RWPE1 (cell line): Measurements from ENCODE around the gene PRKN.

Experiments
- CTCF ChIA-PET: fragments of 350-600 bp; sonication (Branson Sonifier 250); formaldehyde crosslinking; extraction: SDS; loops from one replicate; lab custom pipeline; 2021; lab: Yijun Ruan, JAX
- POLR2A ChIA-PET: fragments of 400-600 bp; formaldehyde crosslinking; extraction: SDS; loops from one replicate; lab custom pipeline; 2020; ENCODE audit warnings: antibody characterized with exemption; ENCODE audit not compliant: low non-redundant PET; lab: Yijun Ruan, JAX
- DNase-seq: peaks from one replicate; pipeline ENCODE4 v3.0.0; 2012; ENCODE audit warnings: low spot score
- H3K27ac ChIP-seq: fragments of 450-650 bp; 2 replicates; pipeline ENCODE4 v1.5.1; 2017
- TF ChIP-seq, protein P1 (sequence below): fragments of 450-650 bp; conservative IDR thresholded peaks from 2 replicates; pipeline ENCODE4 v1.5.1; 2017; ENCODE audit warnings: low read depth, mild to moderate bottlenecking

PRKN gene

GRCh38 chr6:162203287-162203686 is 524.3 kb downstream of the PRKN start:
- no peak overlapping the region for H3K27ac ChIP-seq
- CTCF ChIA-PET: no interaction called here
- no peak for DNase-seq
- POLR2A ChIA-PET: no interaction called here
- TF ChIP-seq, protein P1, sequence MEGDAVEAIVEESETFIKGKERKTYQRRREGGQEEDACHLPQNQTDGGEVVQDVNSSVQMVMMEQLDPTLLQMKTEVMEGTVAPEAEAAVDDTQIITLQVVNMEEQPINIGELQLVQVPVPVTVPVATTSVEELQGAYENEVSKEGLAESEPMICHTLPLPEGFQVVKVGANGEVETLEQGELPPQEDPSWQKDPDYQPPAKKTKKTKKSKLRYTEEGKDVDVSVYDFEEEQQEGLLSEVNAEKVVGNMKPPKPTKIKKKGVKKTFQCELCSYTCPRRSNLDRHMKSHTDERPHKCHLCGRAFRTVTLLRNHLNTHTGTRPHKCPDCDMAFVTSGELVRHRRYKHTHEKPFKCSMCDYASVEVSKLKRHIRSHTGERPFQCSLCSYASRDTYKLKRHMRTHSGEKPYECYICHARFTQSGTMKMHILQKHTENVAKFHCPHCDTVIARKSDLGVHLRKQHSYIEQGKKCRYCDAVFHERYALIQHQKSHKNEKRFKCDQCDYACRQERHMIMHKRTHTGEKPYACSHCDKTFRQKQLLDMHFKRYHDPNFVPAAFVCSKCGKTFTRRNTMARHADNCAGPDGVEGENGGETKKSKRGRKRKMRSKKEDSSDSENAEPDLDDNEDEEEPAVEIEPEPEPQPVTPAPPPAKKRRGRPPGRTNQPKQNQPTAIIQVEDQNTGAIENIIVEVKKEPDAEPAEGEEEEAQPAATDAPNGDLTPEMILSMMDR: no peak

GRCh38 chr6:162200945-162201690 is 526.4 kb downstream of the PRKN start:
- no peak overlapping the region for H3K27ac ChIP-seq
- ChIA-PET POLR2A (no interaction called here), CTCF (no interaction called here)
- TF ChIP-seq, protein P1: no peak
- DNase-seq: no peak

GRCh38 chr6:162200041-162200440 is 527.5 kb downstream of the PRKN start:
- CTCF ChIA-PET: interaction anchor here (0.6 kb wide), 1 partner anchor 520 kb away, joined by 4 read pairs; no protein-coding TSS in a partner anchor
- POLR2A ChIA-PET: no interaction called here
- no peak overlapping the region for H3K27ac ChIP-seq
- TF ChIP-seq, protein P1: no peak
- DNase-seq: no peak

DNA sequence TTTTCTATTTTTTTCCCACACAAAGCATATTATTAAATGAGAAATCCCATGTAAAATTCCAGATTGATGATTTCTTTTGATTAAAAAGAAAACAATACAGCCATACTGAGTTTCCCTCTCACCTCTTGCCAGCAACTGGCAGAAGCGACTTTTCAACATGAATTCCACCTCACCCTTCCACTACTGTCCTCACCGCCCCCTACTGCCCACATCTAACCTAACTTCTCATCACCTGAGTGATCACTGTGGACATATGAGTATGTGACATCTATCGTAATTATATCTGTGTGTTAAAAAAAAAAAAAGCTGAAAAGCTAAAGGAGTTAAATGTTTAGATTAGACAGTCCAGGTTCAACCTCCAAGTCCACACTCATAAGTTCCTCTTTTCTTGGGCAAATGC is 528.6 kb downstream of the PRKN start:
- DNase-seq: no peak
- TF ChIP-seq, protein P1: no peak
- CTCF ChIA-PET: no interaction called here
- POLR2A ChIA-PET: no interaction called here
- H3K27ac ChIP-seq: no peak overlapping the region

DNA sequence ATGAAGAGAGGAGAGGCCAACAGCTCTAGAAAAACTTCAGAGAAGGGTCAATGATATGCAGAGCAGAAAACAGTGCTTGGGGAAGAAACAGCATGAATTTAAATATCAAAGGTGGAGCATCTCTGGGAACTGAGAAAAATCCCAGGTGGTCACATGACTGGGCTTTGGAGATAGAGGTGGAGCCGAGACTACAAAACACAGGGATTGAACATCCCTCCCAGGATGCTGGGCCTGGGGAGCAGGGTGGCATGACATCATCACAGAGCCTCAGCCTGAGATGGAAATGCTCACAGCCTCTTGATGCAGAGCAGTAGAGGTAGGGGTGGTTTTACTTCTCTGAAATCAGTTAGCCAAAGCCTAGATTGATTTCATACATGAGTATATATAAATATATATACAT is 529.5 kb downstream of the PRKN start:
- no peak for DNase-seq
- H3K27ac ChIP-seq: no peak overlapping the region
- ChIA-PET POLR2A (no interaction called here), CTCF (interaction anchor here (0.6 kb wide), 1 partner anchor 1468 kb away, joined by 3 read pairs; no protein-coding TSS in a partner anchor)
- TF ChIP-seq, protein P1: no peak

GRCh38 chr6:162195441-162195840 is 532.1 kb downstream of the PRKN start:
- POLR2A ChIA-PET: no interaction called here
- TF ChIP-seq, protein P1: no peak
- CTCF ChIA-PET: no interaction called here
- no peak for DNase-seq
- no peak overlapping the region for H3K27ac ChIP-seq
